Activated T-helper 1 cell treated with anti-CD3 and anti-CD28 coated beads, Interleukin-12 subunit alpha, Interleukin-12 subunit beta, Interleukin-2, Interleukin-4 antibody, amounts not matched to agents 30 ng/mL and 10 ng/mL and 1 ng/mL, durations not matched to agents 14 hours and 24 hours and 36 hours (primary cell): ENCODE measurements around the gene INO80B. TPM values are rescaled to one million over a fixed set of nuclear protein-coding genes. Genes with fewer than 3 reads are reported as not detected.
"Not testable (repeated sequence)": the region's sequence is repeated elsewhere in the genome, so short reads cannot be mapped to it uniquely, and the experiment has no call there.

Experiments used
- DNase-seq: peaks from one replicate; pipeline ENCODE4 v3.0.0; 2021; ENCODE audit warnings: low spot score
- H3K27ac Mint-ChIP-seq: one replicate; pipeline ENCODE4 v1.8.0; 2021; ENCODE audit warnings: mild to moderate bottlenecking, mixed read lengths
- H3K27me3 Mint-ChIP-seq: one replicate; pipeline ENCODE4 v1.8.0; 2022; ENCODE audit warnings: mild to moderate bottlenecking, moderate library complexity, mixed read lengths; ENCODE audit not compliant: insufficient read depth
- H3K36me3 Mint-ChIP-seq: one replicate; pipeline ENCODE4 v1.8.0; 2021; ENCODE audit warnings: low read depth, mixed read lengths
- H3K4me1 Mint-ChIP-seq: one replicate; pipeline ENCODE4 v1.8.0; 2021; ENCODE audit warnings: low read depth, mixed read lengths
- H3K4me3 Mint-ChIP-seq: one replicate; pipeline ENCODE4 v1.8.0; 2021; ENCODE audit warnings: mild to moderate bottlenecking, moderate library complexity, mixed read lengths
- H3K9me3 Mint-ChIP-seq: one replicate; pipeline ENCODE4 v1.8.0; 2021; ENCODE audit warnings: mixed read lengths
- intact Hi-C: fragments of 100-400 bp; cut with micrococcal nuclease; formaldehyde crosslinking; loops from one replicate; pipeline ENCODE4 v1.15.1; 2024
- total RNA-seq: library from RNA; stranded (reverse); gene quantifications from 2 replicates; pipeline ENCODE4 v1.2.3, GENCODE V29; 2022

INO80B gene
- total RNA-seq, 1 donor from 2014 or later = 67.8 TPM

DNA sequence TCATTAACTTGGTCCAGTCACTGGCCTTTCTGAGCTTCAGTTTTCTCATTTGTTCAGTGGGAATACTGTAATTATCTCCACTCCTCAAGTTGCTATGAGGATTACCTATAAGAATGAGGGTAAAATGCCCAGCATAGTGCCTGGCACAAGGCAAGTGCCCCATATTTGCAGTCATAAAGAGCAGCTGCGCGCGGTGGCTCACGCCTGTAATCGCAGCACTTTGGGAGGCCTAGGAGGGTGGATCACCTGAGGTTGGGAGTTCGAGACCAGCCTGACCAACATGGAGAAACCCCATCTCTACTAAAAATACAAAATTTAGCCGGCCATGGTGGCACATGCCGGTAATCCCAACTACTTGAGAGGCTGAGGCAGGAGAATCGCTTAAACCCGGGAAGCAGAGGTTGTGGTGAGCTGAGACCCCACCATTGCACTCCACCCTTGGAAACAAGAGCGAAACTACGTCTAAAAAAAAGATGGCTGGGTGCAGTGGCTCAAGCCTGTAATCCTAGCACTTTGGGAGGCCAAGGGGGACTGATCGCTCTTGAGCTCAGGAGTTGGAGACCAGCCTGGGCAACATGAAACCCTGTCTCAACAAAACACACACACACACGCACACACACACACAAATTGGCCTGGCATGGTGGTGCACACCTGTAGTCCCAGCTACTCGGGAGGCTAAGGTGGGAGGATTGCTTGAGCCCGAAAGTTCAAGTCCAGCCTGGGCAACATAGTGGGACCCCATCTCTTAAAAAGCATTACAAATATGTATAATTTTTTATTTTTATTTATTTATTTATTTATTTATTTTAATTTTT lies 12.2 kb upstream of the INO80B start:
- Mint-ChIP-seq H3K4me1 (peaks cover 22% of the 10 kb centered on the region), H3K4me3 (peak overlapping the region; percentile 71), H3K27me3 (peaks cover 41% of the 10 kb centered on the region)
- DNase-seq, H3K9me3 Mint-ChIP-seq, H3K36me3 Mint-ChIP-seq, intact Hi-C loops, H3K27ac Mint-ChIP-seq: not testable (repeated sequence)

DNA sequence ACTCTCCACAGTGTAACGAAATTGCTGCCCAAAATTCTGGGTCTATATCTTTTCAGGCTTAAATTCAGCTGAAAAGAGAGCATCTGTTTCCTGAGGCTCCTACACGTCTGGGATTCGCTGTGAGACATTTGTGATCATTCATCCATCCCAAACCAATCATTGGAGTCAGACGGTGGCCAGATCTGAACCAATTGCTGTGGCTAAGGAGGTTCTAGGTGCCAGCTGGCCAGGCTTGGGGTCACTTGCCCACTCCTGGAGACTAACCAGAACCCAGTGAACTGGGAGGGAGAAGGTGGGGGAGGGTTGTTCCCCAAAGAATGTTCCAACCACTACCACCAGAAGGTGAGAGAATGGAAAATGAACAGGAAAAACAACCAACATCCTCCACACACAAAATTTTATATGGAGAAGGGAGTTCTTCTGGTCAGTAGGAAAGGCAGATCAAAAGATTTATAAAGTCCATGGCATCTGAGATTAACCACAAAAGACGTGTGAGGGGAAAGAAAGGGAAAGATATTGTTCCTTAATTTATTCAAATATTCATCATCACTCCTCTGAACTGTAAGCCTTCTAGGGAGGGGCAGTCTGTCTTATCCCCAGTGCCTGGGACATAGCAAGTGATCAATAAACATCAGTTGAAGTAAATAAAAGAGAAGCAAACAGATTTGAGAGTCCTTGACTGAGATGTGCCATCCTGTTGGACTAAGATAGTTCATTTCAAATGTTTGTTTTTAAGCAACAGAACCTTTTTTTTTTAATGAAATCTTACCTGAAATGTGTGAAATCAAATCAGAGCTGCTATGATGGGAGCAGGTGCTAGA lies 10.2 kb upstream of the INO80B start:
- Mint-ChIP-seq H3K36me3 (no peaks in the 10 kb centered on the region), H3K9me3 (no peaks in the 10 kb centered on the region), H3K4me3 (no peak overlapping the region), H3K4me1 (peaks cover 10% of the 10 kb centered on the region), H3K27me3 (peaks cover 36% of the 10 kb centered on the region), H3K27ac (no peak overlapping the region)
- intact Hi-C loops = no loop called here
- DNase-seq = no peak

DNA sequence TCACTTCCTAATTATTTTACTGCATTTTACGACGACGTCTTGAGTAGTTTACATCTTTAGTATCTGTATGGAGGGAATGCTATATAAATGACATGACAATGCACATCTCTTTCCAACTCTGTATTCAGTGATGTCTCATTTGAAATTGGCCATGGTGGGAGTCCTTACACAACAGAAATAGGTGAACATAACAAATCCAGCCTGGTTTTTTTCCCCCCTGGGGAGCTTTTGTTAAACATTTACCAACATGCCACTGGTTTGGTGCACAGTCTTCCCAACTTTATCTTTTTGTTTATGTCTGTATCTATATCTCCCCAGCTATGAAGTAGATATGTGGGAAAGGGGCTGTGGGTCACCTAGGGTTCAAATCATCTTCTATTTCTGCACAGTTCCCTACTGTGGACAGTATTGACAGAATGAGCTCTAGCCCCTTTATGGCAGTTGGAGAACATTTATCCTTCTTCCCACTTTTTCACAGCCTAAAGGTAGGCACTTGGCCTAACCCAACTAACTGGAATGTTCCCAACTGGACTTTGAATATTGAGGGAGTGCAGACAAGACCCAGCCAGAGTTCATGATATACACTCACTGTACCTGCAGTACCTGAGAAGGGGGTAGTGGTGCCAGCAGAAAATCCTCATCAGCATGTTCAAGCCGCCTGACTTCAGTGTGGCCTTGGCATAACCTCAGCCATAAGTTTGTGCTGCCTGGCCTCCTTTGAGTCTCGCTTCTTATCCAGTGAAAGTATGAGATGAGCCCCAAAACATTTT lies 7.5 kb upstream of the INO80B start:
- no peak overlapping the region for H3K27ac Mint-ChIP-seq
- intact Hi-C loops = no loop called here
- H3K4me3 Mint-ChIP-seq = no peak overlapping the region
- peaks cover 13% of the 10 kb centered on the region for H3K4me1 Mint-ChIP-seq
- no peak for DNase-seq
- peaks cover under 1% of the 10 kb centered on the region for H3K36me3 Mint-ChIP-seq
- H3K9me3 Mint-ChIP-seq = no peaks in the 10 kb centered on the region
- peaks cover 25% of the 10 kb centered on the region for H3K27me3 Mint-ChIP-seq

DNA sequence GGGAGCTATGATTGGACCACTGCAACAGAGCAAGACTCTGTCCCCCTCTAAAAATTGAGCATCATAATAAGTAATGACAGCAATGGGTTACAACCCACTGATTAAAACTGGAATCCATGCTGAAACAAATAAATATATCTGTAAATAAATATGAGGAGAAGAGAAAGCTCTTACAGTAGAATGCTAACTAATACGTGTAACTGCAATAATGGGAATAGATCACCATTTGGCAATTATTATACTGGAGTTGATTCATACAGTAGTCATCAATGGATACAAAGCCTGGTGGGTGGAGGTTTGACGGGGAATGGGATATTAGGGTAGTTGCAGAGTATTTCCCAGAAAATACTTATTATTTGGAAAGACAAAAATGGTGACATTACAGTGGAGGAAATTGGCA lies 6.1 kb upstream of the INO80B start:
- Mint-ChIP-seq H3K4me3 (no peak overlapping the region), H3K4me1 (peaks cover 24% of the 10 kb centered on the region), H3K27me3 (peaks cover 20% of the 10 kb centered on the region), H3K27ac (no peak overlapping the region), H3K36me3 (peaks cover 1% of the 10 kb centered on the region), H3K9me3 (no peaks in the 10 kb centered on the region)
- no peak for DNase-seq
- intact Hi-C loops = no loop called here

DNA sequence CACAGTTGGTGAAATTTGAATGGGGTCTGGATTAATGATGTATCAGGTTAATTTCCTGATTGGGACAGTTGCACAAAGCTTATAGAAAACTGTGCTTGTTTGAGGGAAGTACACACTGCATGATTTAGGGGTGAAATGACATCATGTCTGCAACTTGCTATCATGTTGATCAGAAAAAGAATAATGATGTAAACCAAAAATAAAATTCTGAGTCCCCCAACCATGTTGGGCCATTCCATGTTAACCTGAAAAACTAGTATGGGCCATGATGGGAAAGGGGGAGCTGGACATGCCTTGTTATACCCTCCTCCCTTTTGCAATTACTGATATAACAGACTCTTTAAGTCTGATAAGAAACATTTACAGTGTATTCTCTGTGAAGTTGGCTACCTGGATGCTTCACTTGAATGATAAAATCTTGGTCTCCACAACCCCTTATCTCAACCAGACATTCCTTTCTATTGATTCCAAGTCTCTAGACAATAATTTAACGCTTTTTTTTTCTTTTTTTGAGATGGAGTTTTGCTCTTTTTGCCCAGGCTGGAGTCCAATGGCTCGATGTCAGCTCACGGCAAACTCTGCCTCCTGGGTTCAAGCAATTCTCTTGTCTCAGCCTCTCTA lies 4.2 kb upstream of the INO80B start:
- peaks cover 9% of the 10 kb centered on the region for H3K36me3 Mint-ChIP-seq
- H3K4me1 Mint-ChIP-seq = peaks cover 29% of the 10 kb centered on the region
- intact Hi-C loops = loop anchor here (10.0 kb wide), 2 partner anchors 466 to 526 kb away; partner anchors contain the start of genes DGUOK and TET3
- H3K27ac Mint-ChIP-seq = no peak overlapping the region
- no peaks in the 10 kb centered on the region for H3K9me3 Mint-ChIP-seq
- DNase-seq = no peak
- no peak overlapping the region for H3K4me3 Mint-ChIP-seq
- peaks cover 5% of the 10 kb centered on the region for H3K27me3 Mint-ChIP-seq

DNA sequence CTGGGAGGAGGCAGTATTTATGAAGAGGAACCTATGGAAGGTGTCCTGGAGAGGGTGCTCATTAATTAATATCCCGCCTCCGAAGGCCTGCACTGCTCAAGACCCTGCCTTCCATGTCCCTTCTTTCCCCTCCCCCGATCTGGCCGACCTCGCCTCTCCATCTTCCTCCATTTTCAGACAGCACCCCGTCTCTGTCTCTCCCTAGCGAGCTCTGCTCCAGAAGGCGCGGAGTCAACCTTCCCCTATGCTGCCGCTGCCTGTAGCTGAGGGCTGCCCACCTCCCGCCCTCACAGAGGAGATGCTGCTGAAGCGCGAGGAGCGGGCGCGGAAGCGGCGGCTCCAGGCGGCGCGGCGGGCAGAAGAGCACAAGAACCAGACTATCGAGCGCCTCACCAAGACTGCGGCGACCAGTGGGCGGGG lies 2.3 kb downstream of the INO80B start:
- Mint-ChIP-seq H3K4me3 (peak overlapping the region; percentile 98), H3K9me3 (no peaks in the 10 kb centered on the region), H3K27ac (peak overlapping the region; percentile 95), H3K27me3 (no peaks in the 10 kb centered on the region), H3K4me1 (peaks cover 67% of the 10 kb centered on the region), H3K36me3 (peaks cover 29% of the 10 kb centered on the region)
- intact Hi-C loops = loop anchor here (10.0 kb wide), 2 partner anchors 472 to 532 kb away; partner anchors contain the start of genes DGUOK and TET3
- DNase-seq = no peak

DNA sequence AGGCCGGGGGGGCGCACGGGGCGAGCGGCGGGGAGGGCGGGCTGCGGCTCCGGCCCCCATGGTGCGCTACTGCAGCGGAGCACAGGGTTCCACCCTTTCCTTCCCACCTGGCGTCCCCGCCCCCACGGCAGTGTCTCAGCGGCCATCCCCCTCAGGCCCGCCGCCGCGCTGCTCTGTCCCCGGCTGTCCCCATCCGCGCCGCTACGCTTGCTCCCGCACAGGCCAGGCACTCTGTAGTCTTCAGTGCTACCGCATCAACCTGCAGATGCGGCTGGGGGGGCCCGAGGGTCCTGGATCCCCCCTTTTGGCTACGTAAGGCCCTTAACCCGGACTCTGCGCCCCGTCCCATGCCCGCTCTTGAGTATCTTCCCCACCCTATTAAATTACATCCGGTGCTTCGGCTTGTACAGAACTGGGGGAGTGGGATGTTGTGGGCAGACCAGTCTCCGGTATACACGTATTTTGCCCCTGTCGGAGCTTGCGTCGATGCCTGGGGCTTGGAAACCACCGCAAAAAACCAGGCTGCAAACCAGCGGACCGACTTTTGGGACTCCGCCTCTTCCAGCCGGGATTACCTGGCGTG lies 2.8 kb downstream of the INO80B start:
- peak overlapping the region; percentile 98 for H3K27ac Mint-ChIP-seq
- no peaks in the 10 kb centered on the region for H3K27me3 Mint-ChIP-seq
- peak; percentile 73 for DNase-seq
- peaks cover 30% of the 10 kb centered on the region for H3K36me3 Mint-ChIP-seq
- H3K9me3 Mint-ChIP-seq = no peaks in the 10 kb centered on the region
- intact Hi-C loops = loop anchor here (1.0 to 10.0 kb wide), 10 partner anchors 15 to 720 kb away; partner anchors contain the start of genes AUP1, C2orf81, DGUOK and HK2
- peak overlapping the region; percentile 98 for H3K4me3 Mint-ChIP-seq
- H3K4me1 Mint-ChIP-seq = peaks cover 62% of the 10 kb centered on the region

DNA sequence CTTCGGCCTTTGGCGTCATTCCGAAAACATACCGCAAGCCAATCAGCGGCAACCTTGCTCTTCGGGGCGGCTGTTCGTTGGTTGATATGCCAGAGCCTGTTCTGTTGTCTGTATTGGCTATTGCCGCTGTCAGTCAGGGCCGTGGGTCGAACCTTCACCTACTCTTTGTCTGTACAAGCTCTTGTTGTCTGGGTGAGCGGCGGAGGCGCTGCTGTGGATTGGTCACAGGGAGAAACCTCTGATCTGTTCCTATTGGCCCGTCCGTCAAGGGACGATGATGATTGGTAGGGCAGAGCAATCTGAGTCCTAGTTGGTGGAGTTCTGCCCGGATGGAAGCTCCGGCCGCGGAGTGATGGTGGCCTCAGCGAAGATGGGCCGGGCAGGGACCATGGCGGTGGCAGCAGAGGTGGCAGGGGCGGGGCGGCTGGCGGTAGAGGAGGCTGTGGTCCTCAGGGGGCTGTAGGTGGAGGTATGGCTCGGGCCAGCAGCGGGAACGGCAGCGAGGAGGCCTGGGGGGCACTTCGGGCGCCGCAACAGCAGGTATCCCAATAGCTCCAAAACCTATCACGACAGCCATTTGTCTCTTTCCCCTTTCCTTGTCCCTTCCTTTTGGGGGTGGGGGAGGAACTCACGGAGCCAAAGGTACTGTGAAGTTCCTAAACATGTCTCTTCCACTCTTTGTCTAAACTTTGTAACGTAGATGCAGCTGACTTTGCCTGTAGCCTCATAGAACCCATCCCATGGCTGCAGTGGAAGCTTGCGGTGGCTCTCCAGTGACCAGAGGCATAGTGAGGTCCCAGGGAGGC lies 3.4 kb downstream of the INO80B start, which contains the start of gene WBP1:
TSS of gene WBP1 (plus strand) at position 307 of the 806 bp plus-strand sequence. CDS start at position 472, 165 bp downstream.
- Mint-ChIP-seq H3K4me3 (peak within 1 kb of the TSS; percentile 98), H3K36me3 (peaks cover 32% of the 10 kb centered on the region), H3K4me1 (peaks cover 61% of the 10 kb centered on the region), H3K9me3 (no peaks in the 10 kb centered on the region), H3K27ac (peak within 1 kb of the TSS; percentile 98), H3K27me3 (no peaks in the 10 kb centered on the region)
- DNase-seq = peak; percentile 99
- intact Hi-C loops = loop anchor here (1.0 to 10.0 kb wide), 10 partner anchors 14 to 721 kb away; partner anchors contain the start of genes AUP1, C2orf81, DGUOK and HK2

DNA sequence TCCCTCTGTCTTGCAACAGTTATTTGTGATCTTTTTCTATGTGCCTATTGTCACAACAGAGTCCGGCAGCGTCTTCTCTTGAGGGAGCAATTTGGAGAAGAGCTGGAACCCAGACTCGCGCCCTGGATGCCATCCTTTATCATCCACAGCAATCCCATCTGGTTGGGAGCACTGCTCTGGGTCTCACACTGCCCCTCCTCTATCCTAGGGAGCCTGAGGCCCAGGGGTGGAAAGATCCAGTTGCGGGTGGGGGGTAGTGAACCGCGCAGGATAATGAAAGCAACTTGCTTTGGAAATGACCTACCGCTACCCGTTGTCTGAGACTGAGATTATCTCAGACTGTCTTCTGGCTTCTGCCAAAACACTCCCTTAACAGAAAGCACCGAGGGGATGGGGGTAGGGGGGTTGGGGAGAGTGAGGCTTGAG lies 4.1 kb downstream of the INO80B start:
- Mint-ChIP-seq H3K9me3 (no peaks in the 10 kb centered on the region), H3K27me3 (no peaks in the 10 kb centered on the region), H3K4me3 (peak overlapping the region; percentile 98), H3K36me3 (peaks cover 32% of the 10 kb centered on the region), H3K4me1 (peaks cover 61% of the 10 kb centered on the region), H3K27ac (peak overlapping the region; percentile 98)
- intact Hi-C loops = loop anchor here (1.0 to 10.0 kb wide), 10 partner anchors 13 to 722 kb away; partner anchors contain the start of genes AUP1, C2orf81, DGUOK and HK2
- DNase-seq = no peak

DNA sequence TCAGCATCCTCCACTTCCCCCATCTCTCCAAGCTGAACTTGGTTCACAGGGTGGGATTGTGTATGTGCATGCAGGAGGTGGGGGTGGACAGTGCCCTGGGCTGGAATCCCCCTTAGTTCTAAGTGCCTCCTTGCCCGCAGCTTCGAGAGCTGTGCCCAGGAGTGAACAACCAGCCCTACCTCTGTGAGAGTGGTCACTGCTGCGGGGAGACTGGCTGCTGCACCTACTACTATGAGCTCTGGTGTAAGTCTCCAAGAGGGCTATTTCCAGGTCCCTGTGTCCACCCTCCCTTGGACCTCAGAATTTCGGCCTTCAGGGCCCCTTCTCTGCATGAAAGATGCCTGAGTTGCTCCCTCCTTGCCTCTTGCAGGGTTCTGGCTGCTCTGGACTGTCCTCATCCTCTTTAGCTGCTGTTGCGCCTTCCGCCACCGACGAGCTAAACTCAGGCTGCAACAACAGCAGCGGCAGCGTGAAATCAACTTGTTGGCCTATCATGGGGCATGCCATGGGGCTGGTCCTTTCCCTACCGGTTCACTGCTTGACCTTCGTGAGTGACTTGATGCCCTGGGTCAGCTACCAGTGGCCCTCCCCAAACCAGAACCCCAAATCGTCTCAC lies 4.7 kb downstream of the INO80B start:
- H3K27me3 Mint-ChIP-seq, H3K9me3 Mint-ChIP-seq, DNase-seq: not testable (repeated sequence)
- Mint-ChIP-seq H3K4me3 (peak overlapping the region; percentile 98), H3K4me1 (peaks cover 56% of the 10 kb centered on the region), H3K36me3 (peaks cover 32% of the 10 kb centered on the region), H3K27ac (peak overlapping the region; percentile 81)
- intact Hi-C loops = loop anchor here (2.0 to 10.0 kb wide), 3 partner anchors 475 to 535 kb away; partner anchors contain the start of genes DGUOK, POLE4 and TET3

DNA sequence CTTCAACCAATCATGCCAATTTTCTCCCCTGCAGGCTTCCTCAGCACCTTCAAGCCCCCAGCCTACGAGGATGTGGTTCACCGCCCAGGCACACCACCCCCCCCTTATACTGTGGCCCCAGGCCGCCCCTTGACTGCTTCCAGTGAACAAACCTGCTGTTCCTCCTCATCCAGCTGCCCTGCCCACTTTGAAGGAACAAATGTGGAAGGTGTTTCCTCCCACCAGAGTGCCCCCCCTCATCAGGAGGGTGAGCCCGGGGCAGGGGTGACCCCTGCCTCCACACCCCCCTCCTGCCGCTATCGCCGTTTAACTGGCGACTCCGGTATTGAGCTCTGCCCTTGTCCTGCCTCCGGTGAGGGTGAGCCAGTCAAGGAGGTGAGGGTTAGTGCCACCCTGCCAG lies 5.3 kb downstream of the INO80B start:
- Mint-ChIP-seq H3K4me1 (peaks cover 50% of the 10 kb centered on the region), H3K4me3 (peak overlapping the region; percentile 98), H3K36me3 (peaks cover 29% of the 10 kb centered on the region)
- H3K27ac Mint-ChIP-seq, H3K27me3 Mint-ChIP-seq, intact Hi-C loops, H3K9me3 Mint-ChIP-seq, DNase-seq: not testable (repeated sequence)
